NCI-H526 (cell line): ENCODE data around the gene HBZ.
"Not testable (repeated sequence)": the region's sequence is repeated elsewhere in the genome, so short reads cannot be mapped to it uniquely, and the experiment has no call there.

ENCODE experiments used
- DNase-seq, 2 experiments: peaks; one replicate each; lab custom pipeline; 2025; lab: John Stamatoyannopoulos, UW

HBZ gene

DNA sequence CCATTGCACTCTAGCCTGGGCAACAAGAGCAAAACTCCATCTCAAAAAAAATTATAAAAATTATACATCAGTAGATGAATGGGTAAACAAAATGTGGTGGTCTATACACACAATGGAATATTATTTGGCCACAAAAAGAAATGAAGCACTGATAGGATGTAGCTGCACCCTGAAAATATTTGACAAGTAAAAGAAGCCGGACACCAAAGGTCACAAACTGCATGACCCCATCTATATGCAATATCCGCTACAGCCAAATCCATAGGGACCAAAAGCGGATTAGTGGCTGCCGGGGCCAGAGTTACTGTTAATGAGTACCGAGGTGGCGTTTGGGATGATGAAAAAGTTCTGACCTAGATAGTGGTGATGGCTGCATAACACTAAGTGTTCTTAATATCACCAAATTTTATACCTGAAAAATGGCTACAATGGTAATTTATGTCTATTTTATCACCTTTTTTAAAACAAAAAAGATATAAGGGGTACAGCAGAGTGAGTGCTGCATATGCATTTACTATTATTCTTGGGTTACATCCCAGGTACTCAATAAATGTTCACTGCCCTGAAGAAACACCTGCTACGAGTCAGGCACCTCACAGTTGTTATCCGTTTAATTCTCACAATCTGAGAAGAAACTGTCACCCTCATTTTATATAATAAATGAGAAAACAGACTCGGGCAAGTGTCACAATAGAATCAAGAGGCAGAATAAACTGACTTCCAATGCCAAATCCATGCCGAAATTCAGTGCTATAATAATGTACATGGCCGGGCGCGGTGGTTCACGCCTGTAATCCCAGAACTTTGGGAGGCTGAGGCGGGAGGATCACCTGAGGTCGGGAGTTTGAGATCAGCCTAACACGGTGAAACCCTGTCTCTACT, 27.0 kb downstream of the HBZ start:
- DNase-seq: no peak

DNA sequence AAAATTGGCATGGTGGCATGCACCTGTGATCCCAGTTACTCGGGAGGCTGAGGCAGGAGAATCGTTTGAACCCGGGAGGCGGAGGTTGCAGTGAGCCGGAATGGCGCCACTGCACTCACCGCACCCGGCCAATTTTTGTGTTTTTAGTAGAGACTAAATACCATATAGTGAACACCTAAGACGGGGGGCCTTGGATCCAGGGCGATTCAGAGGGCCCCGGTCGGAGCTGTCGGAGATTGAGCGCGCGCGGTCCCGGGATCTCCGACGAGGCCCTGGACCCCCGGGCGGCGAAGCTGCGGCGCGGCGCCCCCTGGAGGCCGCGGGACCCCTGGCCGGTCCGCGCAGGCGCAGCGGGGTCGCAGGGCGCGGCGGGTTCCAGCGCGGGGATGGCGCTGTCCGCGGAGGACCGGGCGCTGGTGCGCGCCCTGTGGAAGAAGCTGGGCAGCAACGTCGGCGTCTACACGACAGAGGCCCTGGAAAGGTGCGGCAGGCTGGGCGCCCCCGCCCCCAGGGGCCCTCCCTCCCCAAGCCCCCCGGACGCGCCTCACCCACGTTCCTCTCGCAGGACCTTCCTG, 27.7 kb downstream of the HBZ start, which contains the start of gene HBQ1:
TSS of gene HBQ1 (plus strand) at position 359 of the 575 bp plus-strand sequence. CDS start at position 387, 28 bp downstream.
- DNase-seq: peak in 1 of 2 experiments; percentile 69

DNA sequence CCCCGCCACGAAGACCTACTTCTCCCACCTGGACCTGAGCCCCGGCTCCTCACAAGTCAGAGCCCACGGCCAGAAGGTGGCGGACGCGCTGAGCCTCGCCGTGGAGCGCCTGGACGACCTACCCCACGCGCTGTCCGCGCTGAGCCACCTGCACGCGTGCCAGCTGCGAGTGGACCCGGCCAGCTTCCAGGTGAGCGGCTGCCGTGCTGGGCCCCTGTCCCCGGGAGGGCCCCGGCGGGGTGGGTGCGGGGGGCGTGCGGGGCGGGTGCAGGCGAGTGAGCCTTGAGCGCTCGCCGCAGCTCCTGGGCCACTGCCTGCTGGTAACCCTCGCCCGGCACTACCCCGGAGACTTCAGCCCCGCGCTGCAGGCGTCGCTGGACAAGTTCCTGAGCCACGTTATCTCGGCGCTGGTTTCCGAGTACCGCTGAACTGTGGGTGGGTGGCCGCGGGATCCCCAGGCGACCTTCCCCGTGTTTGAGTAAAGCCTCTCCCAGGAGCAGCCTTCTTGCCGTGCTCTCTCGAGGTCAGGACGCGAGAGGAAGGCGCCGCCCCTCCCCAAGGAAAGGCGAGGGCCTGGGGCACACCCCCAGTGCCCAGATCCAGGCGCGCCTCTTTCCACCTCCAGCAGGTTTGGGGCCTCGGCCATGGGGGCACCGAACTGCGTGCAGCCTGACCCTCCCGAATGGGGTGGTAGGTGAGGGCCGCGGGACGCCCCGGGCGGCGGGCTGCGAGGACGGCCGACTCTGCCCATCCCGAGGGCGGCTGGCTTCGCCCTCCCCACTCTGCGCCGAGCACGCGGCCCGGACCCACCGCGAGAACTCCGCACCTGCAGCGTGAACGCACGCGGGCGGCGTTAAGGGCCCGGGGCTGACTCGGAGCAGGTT, 28.5 kb downstream of the HBZ start:
- DNase-seq: peak; percentile 32 to 90

DNA sequence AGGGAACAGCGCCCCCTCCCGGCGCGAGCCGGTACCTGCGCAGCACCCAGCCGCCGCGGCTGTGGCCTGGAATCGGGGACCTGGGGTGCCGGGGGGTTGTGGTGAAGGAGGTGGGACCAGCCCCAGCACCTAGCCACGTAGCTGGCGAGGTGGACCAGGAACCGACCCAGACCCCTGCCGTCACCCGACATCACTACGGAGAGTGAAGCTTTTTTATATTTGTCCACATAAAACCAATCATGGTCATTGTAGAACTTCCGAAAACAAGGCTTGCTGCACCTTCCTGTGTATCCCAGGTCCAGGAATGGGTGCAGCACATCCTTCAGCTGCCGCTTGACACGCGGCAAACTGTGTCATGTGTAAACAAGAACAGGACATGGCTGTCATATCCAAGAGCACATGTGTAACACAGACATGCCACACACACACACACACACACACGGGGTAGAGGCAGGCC, 29.1 kb downstream of the HBZ start:
- no peak for DNase-seq

DNA sequence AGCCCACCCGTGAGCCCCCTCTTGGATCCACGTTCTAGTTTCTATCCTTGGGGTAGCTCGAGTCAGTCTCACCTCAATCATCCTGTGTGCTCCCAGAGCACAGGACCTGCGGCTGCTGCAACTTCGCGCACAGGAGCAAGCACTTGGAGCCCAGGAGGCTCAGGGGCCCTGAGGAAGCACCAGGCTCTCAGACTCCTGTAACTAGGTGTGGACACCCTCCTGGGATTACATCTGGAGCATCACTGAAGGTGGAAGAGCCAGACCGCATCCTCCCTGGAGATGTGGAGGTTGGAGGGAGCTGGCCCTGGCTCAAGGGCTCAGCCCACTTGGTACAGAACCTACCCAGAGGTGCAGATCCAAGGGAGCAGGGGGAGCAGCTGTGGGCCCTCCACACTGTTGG, 30.6 kb downstream of the HBZ start:
- DNase-seq: no peak

DNA sequence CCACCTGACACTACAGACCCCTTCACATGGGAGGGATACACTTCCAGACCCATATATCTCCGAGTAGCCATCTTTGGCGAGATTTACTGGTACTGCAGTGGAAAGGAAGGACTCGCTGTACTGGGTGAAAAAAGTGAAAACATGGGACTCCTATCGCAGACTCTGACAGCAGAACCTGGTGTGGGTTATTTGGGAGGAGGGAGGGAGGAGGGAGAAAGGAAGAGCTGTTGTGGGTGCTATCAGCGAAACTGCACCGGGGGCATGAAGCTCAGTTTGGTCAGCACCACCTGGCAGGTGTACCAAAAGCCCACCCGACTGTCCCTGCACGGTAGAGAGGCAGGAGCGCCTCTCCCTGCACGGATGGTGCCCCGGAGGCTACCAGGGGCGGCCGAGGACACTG, 32.8 kb downstream of the HBZ start:
- DNase-seq: no peak

DNA sequence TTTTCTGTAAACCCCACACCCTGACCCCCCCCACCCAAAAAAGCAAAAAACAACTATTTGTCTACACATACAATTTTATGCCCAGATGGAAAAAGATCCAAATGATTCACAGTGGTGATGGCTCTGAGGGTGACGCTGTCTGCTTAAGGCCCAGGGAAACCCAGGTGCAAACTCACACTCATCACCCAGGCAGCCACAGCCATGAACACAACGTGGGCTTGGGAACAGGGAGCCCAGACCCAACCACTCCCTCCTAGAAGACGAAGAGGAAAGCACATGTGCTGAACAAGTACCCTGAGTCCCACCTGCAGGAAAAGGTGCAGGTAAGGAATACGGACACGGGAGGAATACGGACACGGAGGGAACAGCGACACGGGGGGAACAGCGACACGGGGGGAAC, 33.2 kb downstream of the HBZ start:
- no peak for DNase-seq

DNA sequence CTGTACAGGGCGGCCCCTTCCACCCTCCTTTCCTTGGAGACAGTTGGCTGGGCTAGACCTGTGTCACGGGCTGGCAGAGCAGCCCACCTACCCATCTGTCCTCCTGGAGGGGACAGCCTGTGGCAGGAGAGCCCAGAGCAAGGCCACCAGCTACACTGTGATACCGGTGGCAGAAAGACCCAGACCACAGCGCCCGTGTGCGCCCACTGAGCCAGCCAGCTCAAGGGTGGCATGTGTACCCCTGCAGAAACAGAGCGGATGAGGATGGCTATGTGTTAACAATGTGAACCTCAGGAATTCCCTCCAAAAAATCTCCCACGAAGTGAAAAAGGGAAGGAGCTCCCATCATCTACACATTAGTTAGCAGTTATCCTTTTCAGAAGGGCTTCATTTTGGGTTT, 34.9 kb downstream of the HBZ start:
- no peak for DNase-seq

DNA sequence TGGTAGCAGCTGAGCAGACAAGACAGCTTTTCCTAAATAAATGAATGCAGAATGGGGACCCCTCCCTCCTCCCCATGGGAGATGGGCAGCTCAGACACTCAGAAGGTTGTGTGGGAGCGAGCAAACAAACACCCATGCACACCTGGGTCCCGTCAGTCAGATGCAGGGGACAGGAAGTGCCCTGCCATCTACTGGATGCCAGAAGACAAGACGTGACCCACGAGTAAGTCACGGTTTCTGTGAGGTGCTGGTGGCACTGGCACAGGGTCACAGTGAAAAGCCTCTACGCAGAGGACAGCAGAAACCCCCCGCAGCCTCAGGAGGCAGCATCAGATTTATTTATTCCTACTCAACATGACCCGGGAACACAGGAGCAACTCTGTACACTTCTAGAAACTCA, 36.2 kb downstream of the HBZ start:
- DNase-seq: peak in 1 of 2 experiments; percentile 38

DNA sequence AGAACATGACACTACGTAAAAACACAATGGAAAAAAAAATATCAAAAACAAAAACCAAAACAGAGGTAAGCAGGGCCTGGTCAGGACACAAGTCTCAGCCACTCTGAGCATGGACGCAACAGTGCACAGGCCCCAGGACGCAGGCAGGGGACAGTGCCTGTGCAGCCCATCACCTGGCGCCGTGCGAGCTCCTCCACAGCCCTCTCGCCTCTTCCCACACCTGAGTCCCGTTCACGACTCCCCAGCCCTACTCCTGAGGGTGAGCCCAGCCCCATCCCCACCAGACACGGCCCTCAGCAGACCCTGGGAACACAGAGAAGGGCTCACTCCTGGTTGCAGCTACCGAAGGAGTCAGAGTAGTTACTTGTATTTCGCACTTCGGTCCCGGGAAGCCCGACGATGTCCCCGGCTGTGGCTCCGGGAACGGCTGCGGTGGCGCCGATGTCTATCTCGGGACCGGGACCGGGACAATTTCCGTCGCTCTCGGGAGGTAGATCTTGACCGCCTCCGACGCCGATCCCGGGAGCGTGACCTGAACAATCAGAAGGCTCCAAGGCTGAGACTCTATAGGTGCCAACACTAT, 37.3 kb downstream of the HBZ start:
- no peak for DNase-seq

DNA sequence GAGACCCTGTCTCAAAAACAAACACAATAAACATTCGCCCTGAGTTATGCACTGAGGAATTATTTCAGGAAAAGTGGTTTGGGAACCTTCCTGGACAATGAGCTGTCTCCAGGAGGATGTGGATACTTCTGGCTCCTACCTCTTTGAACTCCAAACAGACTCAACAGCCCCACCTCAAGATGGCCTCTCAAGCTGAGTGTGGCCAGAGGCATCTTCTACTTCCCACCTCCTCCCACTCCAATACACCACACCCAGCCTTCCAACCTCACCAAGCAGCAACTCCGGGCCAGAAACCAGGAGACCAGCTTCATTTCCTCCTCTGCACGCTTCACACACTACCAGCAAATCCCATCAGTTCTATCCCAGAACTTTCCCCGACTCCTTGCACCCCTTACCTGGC, 39.4 kb downstream of the HBZ start:
- DNase-seq: no peak

DNA sequence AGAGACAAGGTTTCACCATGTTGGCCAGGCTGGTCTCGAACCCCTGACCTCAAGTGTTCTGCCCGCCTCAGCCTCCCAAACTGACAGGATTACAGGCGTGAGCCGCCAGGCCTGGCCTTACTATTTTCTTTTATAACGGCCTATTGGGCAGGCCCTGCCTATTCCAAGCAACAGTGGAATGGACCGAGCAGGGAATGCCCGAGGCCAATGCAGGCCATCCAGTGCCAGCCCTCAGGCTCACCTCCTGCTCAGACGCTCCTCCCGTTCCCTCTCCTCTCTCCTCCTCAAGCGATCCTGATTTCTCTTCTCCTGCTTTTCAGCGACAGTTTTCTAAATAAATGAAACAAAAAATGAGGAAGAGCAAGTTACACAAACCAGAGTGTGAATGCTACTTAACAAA, 40.2 kb downstream of the HBZ start:
- DNase-seq: no peak

DNA sequence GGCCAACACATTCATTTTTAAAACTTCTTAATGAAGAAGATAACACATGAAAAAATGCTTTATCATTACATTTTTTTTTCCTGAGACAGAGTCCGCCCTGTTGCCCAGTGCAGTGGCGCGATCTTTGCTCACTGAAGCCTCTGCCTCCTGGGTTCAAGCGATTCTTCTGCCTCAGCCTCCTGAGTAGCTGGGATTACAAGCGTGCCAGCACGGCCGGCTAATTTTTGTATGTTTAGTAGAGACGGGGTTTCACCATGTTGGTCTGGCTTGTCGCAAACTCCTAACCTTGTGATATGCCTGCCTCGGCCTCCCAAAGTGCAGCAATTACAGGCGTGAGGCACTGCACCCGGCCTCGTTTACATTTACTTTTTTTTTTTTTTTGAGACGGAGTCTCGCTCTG, 41.0 kb downstream of the HBZ start:
- no peak for DNase-seq

DNA sequence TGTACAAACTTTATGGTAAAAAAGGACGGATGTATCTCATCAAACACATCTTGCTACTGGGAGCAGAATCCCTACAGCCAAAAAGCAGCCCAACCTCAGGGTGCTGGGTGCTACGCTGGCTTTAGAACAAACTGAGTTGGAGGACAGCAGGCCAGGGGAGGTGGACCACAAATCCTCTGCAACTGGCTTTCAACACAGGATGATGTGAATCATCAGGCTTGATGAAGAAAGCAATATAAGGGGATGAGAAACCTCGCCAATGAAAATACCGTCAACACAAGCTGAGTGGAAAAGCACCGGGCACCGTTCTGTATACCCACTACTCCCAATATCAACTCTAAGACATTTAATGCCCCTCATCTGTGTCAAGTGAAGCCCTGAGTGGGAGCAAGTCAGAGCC, 42.1 kb downstream of the HBZ start:
- DNase-seq: no peak

DNA sequence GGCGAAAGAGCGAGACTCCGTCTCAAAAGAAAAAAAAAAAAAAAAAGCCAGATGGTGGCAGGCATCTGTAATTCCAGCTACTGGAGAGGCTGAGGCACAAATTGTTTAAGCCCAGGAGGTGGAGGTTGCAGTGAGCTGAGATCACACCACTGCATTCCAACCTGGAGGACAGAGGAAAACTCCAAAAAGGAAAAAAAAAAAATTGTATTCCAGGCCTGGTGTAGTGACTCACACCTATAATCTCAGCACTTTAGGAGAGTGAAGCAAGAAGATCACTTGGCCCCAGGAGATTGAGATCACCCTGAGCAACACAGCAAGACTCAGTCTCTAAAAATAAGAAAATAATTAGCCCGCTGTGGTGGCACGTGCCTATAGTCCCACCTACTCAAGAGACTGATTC, 47.9 kb downstream of the HBZ start:
- no peak for DNase-seq

DNA sequence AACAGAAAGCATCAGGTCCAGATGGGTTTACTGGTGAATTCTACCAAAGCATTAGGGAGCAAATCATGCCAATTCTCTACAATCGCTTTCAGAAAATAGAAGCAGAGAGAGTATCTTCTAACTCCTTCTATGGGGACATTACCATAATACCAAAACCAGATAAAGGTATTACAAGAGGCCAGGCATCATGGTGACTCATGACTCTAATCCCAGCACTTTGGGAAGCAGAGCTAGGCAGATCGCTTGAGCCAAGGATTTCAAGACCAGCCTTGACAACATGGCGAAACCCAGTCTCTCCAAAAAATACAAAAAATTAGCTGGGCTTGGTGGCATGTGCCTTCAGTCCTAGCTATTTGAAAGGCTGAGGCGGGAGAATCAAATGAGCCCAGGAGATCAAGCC, 50.8 kb downstream of the HBZ start:
- DNase-seq: no peak

DNA sequence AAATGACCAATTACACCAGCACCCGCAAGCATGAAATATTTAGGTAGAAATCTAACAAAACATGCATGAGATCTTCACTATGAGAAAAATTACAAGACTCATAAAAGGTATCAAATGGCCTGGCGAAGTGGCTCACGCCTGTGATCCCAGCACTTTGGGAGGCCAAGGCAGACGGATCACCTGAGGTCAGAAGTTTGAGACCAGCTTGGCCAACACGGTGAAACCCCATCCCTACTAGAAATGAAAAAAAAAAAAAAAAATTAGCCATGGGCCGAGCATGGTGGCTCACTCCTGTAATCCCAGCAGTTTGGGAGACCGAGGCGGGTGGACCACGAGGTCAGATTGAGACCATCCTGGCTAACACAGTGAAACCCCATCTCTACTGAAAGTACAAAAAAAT, 51.6 kb downstream of the HBZ start:
- DNase-seq: not testable (repeated sequence)
